ENCODE data around the gene MAP7D1.

DNA sequence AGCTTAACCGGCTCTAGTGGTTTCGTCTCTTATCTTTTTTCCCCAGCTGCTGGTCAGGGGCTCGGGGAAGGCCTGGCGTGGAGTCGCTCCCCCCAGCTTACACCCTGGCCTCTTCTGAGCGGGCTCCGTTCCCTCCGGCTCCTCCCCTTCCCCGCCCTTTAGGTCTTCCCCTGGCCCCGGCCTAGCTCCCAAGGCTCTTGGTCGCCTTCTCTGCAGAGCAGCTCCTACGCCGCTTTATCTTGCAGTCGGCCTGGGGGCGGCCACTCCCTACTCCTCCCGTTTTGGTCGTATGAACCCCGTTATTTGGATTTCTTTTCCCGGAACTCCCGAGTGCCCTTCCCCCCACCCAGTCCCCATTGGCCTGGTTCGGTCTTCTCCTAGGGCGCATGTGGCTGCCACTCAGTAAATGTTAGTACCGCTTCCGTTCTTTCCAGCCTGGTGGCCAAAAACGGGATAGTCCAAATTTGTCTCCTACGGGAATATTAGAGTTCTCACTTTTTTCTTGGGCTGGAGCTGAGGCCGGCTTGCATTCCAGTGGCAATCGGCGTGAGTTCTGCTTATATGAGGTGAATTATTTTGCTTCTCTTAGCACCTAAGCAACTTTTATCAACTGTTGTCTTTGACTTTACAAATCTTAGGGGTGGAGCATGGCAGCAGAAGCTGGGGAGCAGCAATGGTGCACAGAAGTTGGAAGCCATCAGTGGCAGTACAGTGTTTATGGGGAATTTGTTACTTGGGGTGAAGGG, 68.8 kb downstream of the MAP7D1 start:
- TF ChIP-seq, protein P1, sequence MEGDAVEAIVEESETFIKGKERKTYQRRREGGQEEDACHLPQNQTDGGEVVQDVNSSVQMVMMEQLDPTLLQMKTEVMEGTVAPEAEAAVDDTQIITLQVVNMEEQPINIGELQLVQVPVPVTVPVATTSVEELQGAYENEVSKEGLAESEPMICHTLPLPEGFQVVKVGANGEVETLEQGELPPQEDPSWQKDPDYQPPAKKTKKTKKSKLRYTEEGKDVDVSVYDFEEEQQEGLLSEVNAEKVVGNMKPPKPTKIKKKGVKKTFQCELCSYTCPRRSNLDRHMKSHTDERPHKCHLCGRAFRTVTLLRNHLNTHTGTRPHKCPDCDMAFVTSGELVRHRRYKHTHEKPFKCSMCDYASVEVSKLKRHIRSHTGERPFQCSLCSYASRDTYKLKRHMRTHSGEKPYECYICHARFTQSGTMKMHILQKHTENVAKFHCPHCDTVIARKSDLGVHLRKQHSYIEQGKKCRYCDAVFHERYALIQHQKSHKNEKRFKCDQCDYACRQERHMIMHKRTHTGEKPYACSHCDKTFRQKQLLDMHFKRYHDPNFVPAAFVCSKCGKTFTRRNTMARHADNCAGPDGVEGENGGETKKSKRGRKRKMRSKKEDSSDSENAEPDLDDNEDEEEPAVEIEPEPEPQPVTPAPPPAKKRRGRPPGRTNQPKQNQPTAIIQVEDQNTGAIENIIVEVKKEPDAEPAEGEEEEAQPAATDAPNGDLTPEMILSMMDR (IDR thresholded peaks at IDR 0.05): no peak
- TF ChIP-seq POLR2AphosphoS5 (IDR thresholded peaks at IDR 0.05; ENCODE audit: low read depth, low read length) (peak; percentile 30; the same call in 1 of the 2 replicates), TCF7L2 (IDR thresholded peaks at IDR 0.05; ENCODE audit: low read depth, low read length) (no peak)
